B cell (primary cell): Measurements from ENCODE around the gene RSU1. TPM values are rescaled to one million over a fixed set of nuclear protein-coding genes. Genes with fewer than 3 reads are reported as not detected.

Source experiments
- ATAC-seq: fragments of 200-7000 bp; cut with Tn5 transposase; one replicate; pipeline ENCODE4 v1.10.0; 2021; ENCODE audit warnings: low read depth, mild to moderate bottlenecking, moderate number of reproducible peaks, moderate library complexity
- CTCF ChIA-PET: fragments of 350-600 bp; sonication (Branson Sonifier 250); formaldehyde crosslinking; loops from one replicate; lab custom pipeline; 2021; ENCODE audit warnings: antibody characterized with exemption, inconsistent platforms; lab: Charles Lee
- POLR2A ChIA-PET: fragments of 350-600 bp; sonication (Branson Sonifier 250); formaldehyde crosslinking; loops from one replicate; lab custom pipeline; 2021; ENCODE audit warnings: antibody characterized with exemption; lab: Charles Lee
- DNase-seq: peaks from one replicate; pipeline ENCODE4 v3.0.0; 2013
- H2AFZ ChIP-seq: 2 replicates; pipeline ENCODE4 v1.6.1; 2012; ENCODE audit warnings: mild to moderate bottlenecking, low read depth, low read length; ENCODE audit not compliant: insufficient read depth, poor library complexity, severe bottlenecking
- H3K27ac ChIP-seq, 2 donors: 1 replicate in 1 of 2; 2 replicates in 1 of 2; pipeline ENCODE4 v1.5.1; 2012 to 2013; ENCODE audit warnings: low read length in 2 of 2, mild to moderate bottlenecking in 2 of 2, moderate library complexity in 1 of 2
- H3K27me3 ChIP-seq, 4 experiments: fragments of 200-600 bp in 1 of 4; sonication (generic) in 1 of 4; replicated peaks in 1 of 4; 1 replicate in 2 of 4; 2 replicates in 2 of 4; pipeline versions ENCODE4 v1.6.1 to v1.7.0; 2013 to 2016; ENCODE audit warnings: low read length in 3 of 4, mild to moderate bottlenecking in 2 of 4, mixed read lengths in 1 of 4, moderate library complexity in 1 of 4; ENCODE audit not compliant: insufficient read depth in 4 of 4, control insufficient read depth in 3 of 4; ENCODE audit errors: control extremely low read depth in 1 of 4
- H3K36me3 ChIP-seq, 2 experiments: replicated peaks in 1 of 2; 1 replicate in 1 of 2; 2 replicates in 1 of 2; pipeline versions ENCODE4 v1.6.1 to v1.7.1; 2013; ENCODE audit warnings: low read length in 1 of 2; ENCODE audit not compliant: insufficient read depth in 2 of 2, control insufficient read depth in 1 of 2; ENCODE audit errors: control extremely low read depth in 1 of 2, extremely low read depth in 1 of 2
- H3K4me1 ChIP-seq, 2 donors: fragments of 200-600 bp in 1 of 2; sonication (generic) in 1 of 2; 1 replicate in 1 of 2; 2 replicates in 1 of 2; pipeline versions ENCODE4 v1.5.1 to v1.6.1; 2013 to 2017; ENCODE audit warnings: low read length in 2 of 2; ENCODE audit not compliant: control insufficient read depth in 2 of 2, insufficient read depth in 2 of 2
- H3K4me2 ChIP-seq: replicated peaks from 2 replicates; pipeline ENCODE3; 2012; ENCODE audit warnings: mild to moderate bottlenecking, low read depth, low read length; ENCODE audit not compliant: poor library complexity, severe bottlenecking
- H3K4me3 ChIP-seq, 5 experiments: fragments of 200-600 bp in 1 of 5; sonication (generic) in 1 of 5; 1 replicate in 3 of 5; 2 replicates in 2 of 5; pipeline versions ENCODE4 v1.5.1 to v1.7.0; 2011 to 2016; ENCODE audit warnings: low read length in 4 of 5, mild to moderate bottlenecking in 4 of 5, low read depth in 2 of 5, control low read depth in 1 of 5, moderate library complexity in 1 of 5; ENCODE audit not compliant: insufficient read depth in 1 of 5; ENCODE audit errors: control extremely low read depth in 1 of 5, extremely low read depth in 1 of 5
- H3K79me2 ChIP-seq: fragments of 200-600 bp; sonication (generic); one replicate; pipeline ENCODE4 v1.6.0; 2016; ENCODE audit warnings: low read length; ENCODE audit not compliant: control insufficient read depth, insufficient read depth
- H3K9ac ChIP-seq: fragments of 200-600 bp; sonication (generic); 2 replicates; pipeline ENCODE4 v1.6.1; 2017; ENCODE audit warnings: mild to moderate bottlenecking, low read length, moderate library complexity
- H3K9me3 ChIP-seq, 3 donors: one replicate each; pipeline versions ENCODE4 v1.6.1 to v1.7.1; 2013; ENCODE audit warnings: low read length in 2 of 3; ENCODE audit not compliant: control insufficient read depth in 2 of 3, insufficient read depth in 1 of 3; ENCODE audit errors: control extremely low read depth in 1 of 3
- H4K20me1 ChIP-seq: 2 replicates; pipeline ENCODE4 v1.6.0; 2012; ENCODE audit warnings: mild to moderate bottlenecking, low read length; ENCODE audit not compliant: insufficient read depth, control insufficient read depth, poor library complexity, severe bottlenecking
- H3K27ac Mint-ChIP-seq: one replicate; pipeline ENCODE4 v1.8.0; 2021; ENCODE audit warnings: mixed read lengths
- H3K27me3 Mint-ChIP-seq: one replicate; pipeline ENCODE4 v1.8.0; 2021; ENCODE audit warnings: mixed read lengths
- H3K4me1 Mint-ChIP-seq: one replicate; pipeline ENCODE4 v1.8.0; 2021; ENCODE audit warnings: mixed read lengths
- H3K4me3 Mint-ChIP-seq: one replicate; pipeline ENCODE4 v1.8.0; 2021; ENCODE audit warnings: mixed read lengths
- H3K9me3 Mint-ChIP-seq: one replicate; pipeline ENCODE4 v1.8.0; 2022; ENCODE audit warnings: mixed read lengths; ENCODE audit not compliant: insufficient read depth
- CTCF ChIP-seq: fragments of 200-600 bp; IDR thresholded peaks from one replicate; pipeline ENCODE4 v1.8.0; 2022; ENCODE audit warnings: antibody characterized with exemption, mild to moderate bottlenecking
- EZH2 ChIP-seq: IDR thresholded peaks from 2 replicates; pipeline ENCODE4 v1.6.1; 2012; ENCODE audit warnings: borderline replicate concordance, low read depth, mild to moderate bottlenecking, moderate library complexity, low read length; ENCODE audit not compliant: insufficient read depth, poor library complexity, severe bottlenecking
- WGBS: methylation state at CpG from one replicate; pipeline ENCODE4 v1.1.5; 2013; ENCODE audit warnings: missing lambda C conversion rate; ENCODE audit not compliant: insufficient coverage; 5-methylcytosine and 5-hydroxymethylcytosine counted together
- intact Hi-C: fragments of 100-400 bp; cut with micrococcal nuclease; formaldehyde crosslinking; loops from one replicate; pipeline ENCODE4 v1.10.0; 2022
- polyA plus RNA-seq: library from polyadenylated mRNA; depleted of rRNA; stranded (reverse); fragments of >200 nt; gene quantifications from 2 replicates; pipeline ENCODE4 v1.2.3, GENCODE V29; 2012
- total RNA-seq, 2 donors: library from RNA; stranded (reverse); fragments of 120-200 nt in 1 of 2; gene quantifications; 1 replicate in 1 of 2; 2 replicates in 1 of 2; pipeline versions ENCODE4 v1.2.3 to v1.2.4, GENCODE V29; 2013 to 2022

RSU1 gene
- total and polyA plus RNA-seq, 2 donors (not counting 1 experiment from before 2014, with no cell fraction given): 33.4 to 41.1 TPM

GRCh38 chr10:16819436-16819835, 2.2 kb upstream of the RSU1 start:
- H3K4me1 ChIP-seq: peaks cover 13 to 15% of the 10 kb centered on the region in 2 donors
- no peak overlapping the region for H3K4me3 Mint-ChIP-seq
- peaks cover 5% of the 10 kb centered on the region for H3K27me3 Mint-ChIP-seq
- DNase-seq: no peak
- intact Hi-C loops: loop anchor here (5.0 kb wide), 1 partner anchor 823 kb away; the partner anchor contains the start of gene STAM
- H3K4me2 ChIP-seq: no peak overlapping the region
- WGBS: 100% methylated on average over 1 of the region's 3 CpGs
- no peaks in the 10 kb centered on the region for H3K36me3 ChIP-seq
- H3K27ac Mint-ChIP-seq: no peak overlapping the region
- H3K4me3 ChIP-seq: no peak overlapping the region
- TF ChIP-seq CTCF (no peak), EZH2 (no peak)
- H3K9ac ChIP-seq: no peak overlapping the region
- ChIA-PET CTCF (interaction anchor here (0.9 to 1.0 kb wide), 2 partner anchors 9 to 439 kb away, joined by 3 to 4 read pairs; no protein-coding TSS in a partner anchor), POLR2A (no interaction called here)
- H3K79me2 ChIP-seq: peaks cover 27% of the 10 kb centered on the region
- peaks cover 0 to 19% (median 15%) of the 10 kb centered on the region in 3 donors for H3K9me3 ChIP-seq
- peaks cover 0 to 2% (median 0%) of the 10 kb centered on the region in 4 experiments for H3K27me3 ChIP-seq
- no peak for ATAC-seq
- peaks cover 28% of the 10 kb centered on the region for H3K4me1 Mint-ChIP-seq
- no peak overlapping the region for H2AFZ ChIP-seq
- peaks cover 8% of the 10 kb centered on the region for H3K9me3 Mint-ChIP-seq
- H3K27ac ChIP-seq: no peak overlapping the region
- H4K20me1 ChIP-seq: no peaks in the 10 kb centered on the region

- H3K27ac ChIP-seq: no peak overlapping the region
- no peaks in the 10 kb centered on the region for H3K36me3 ChIP-seq
- no peak overlapping the region for H2AFZ ChIP-seq
- no peak for ATAC-seq
- Mint-ChIP-seq H3K4me1 (peaks cover 28% of the 10 kb centered on the region), H3K27me3 (peaks cover 5% of the 10 kb centered on the region), H3K4me3 (no peak overlapping the region), H3K27ac (no peak overlapping the region), H3K9me3 (peaks cover 8% of the 10 kb centered on the region)
- H4K20me1 ChIP-seq: no peaks in the 10 kb centered on the region
- no peak for DNase-seq
- peaks cover 0 to 19% (median 15%) of the 10 kb centered on the region in 3 donors for H3K9me3 ChIP-seq
- H3K9ac ChIP-seq: no peak overlapping the region
- H3K79me2 ChIP-seq: peaks cover 32% of the 10 kb centered on the region
- peaks cover 0 to 2% (median 0%) of the 10 kb centered on the region in 4 experiments for H3K27me3 ChIP-seq
- intact Hi-C loops: loop anchor here (5.0 kb wide), 1 partner anchor 823 kb away; the partner anchor contains the start of gene STAM
- 93% methylated on average over 4 of the region's 6 CpGs for WGBS
- H3K4me2 ChIP-seq: no peak overlapping the region
- H3K4me3 ChIP-seq: no peak overlapping the region
- TF ChIP-seq CTCF (no peak), EZH2 (no peak)
- peaks cover 13 to 15% of the 10 kb centered on the region in 2 donors for H3K4me1 ChIP-seq
- POLR2A ChIA-PET: no interaction called here
- CTCF ChIA-PET: no interaction called here
These were observed 1.8 kb upstream of the RSU1 start for GRCh38 chr10:16819026-16819425.
